HepG2 (cell line): ENCODE measurements around the gene ST3GAL2. TPM values are rescaled to one million over a fixed set of nuclear protein-coding genes. Genes with fewer than 3 reads are reported as not detected.

Experiments
- AHR ChIP-seq: IDR thresholded peaks from 2 replicates; pipeline ENCODE4 v1.6.1; 2018; ENCODE audit warnings: missing genetic modification reagents, missing compliant biosample characterization
- CBX2 ChIP-seq, 2 experiments: fragments of 200-600 bp in 1 of 2; sonication (generic); formaldehyde crosslinking in 1 of 2; IDR thresholded peaks; 2 replicates each; pipeline versions ENCODE4 v1.7.0 to v1.8.1; 2018 to 2022; ENCODE audit warnings: low read depth in 2 of 2, low read length in 1 of 2, mild to moderate bottlenecking in 1 of 2, missing genetic modification reagents in 1 of 2
- FOXO1 ChIP-seq: sonication (generic); formaldehyde crosslinking; IDR thresholded peaks from 2 replicates; pipeline ENCODE4 v1.4.0; 2020; ENCODE audit warnings: missing genetic modification reagents
- HMGA1 ChIP-seq: sonication (generic); formaldehyde crosslinking; conservative IDR thresholded peaks from 2 replicates; pipeline ENCODE4 v1.4.0; 2020; ENCODE audit warnings: missing genetic modification reagents
- KAT7 ChIP-seq: IDR thresholded peaks from 2 replicates; pipeline ENCODE4 v1.6.1; 2018; ENCODE audit warnings: borderline replicate concordance, missing compliant biosample characterization
- MAFG ChIP-seq: sonication (generic); formaldehyde crosslinking; IDR thresholded peaks from 2 replicates; pipeline ENCODE4 v1.5.1; 2020; ENCODE audit warnings: mild to moderate bottlenecking, missing genetic modification reagents
- RELA ChIP-seq: sonication (generic); formaldehyde crosslinking; IDR thresholded peaks from 2 replicates; pipeline ENCODE4 v1.4.0; 2020; ENCODE audit warnings: missing genetic modification reagents
- RFXAP ChIP-seq: sonication (generic); formaldehyde crosslinking; IDR thresholded peaks from 2 replicates; pipeline ENCODE4 v1.4.0; 2020; ENCODE audit warnings: missing genetic modification reagents, borderline replicate concordance
- SRSF9 ChIP-seq: fragments of 200-400 bp; formaldehyde crosslinking; IDR thresholded peaks from 2 replicates; pipeline ENCODE4 v1.6.1; 2018; ENCODE audit warnings: borderline replicate concordance, mild to moderate bottlenecking, low read depth, low read length; ENCODE audit not compliant: insufficient read depth, poor library complexity, severe bottlenecking
- TBX3 ChIP-seq: fragments of 450-650 bp; IDR thresholded peaks from 2 replicates; pipeline ENCODE4 v1.6.1; 2017; ENCODE audit warnings: antibody characterized with exemption, mild to moderate bottlenecking, inconsistent platforms, borderline replicate concordance
- WIZ ChIP-seq: sonication (generic); formaldehyde crosslinking; IDR thresholded peaks from 2 replicates; pipeline ENCODE4 v1.5.1; 2020; ENCODE audit warnings: mild to moderate bottlenecking, missing genetic modification reagents
- ZC3H13 ChIP-seq: sonication (generic); formaldehyde crosslinking; IDR thresholded peaks from 2 replicates; pipeline ENCODE4 v1.8.1; 2023; ENCODE audit warnings: mild to moderate bottlenecking, missing genetic modification reagents, moderate library complexity
- ZNF143 ChIP-seq: sonication (generic); formaldehyde crosslinking; IDR thresholded peaks from 2 replicates; pipeline ENCODE4 v1.4.0; 2020; ENCODE audit warnings: missing genetic modification reagents
- ZNF20 ChIP-seq: sonication (generic); formaldehyde crosslinking; IDR thresholded peaks from 2 replicates; pipeline ENCODE4 v1.4.0; 2020; ENCODE audit warnings: mild to moderate bottlenecking, moderate library complexity, missing genetic modification reagents
- ZNF224 ChIP-seq: sonication (generic); formaldehyde crosslinking; IDR thresholded peaks from 2 replicates; pipeline ENCODE4 v1.5.0; 2020; ENCODE audit warnings: mild to moderate bottlenecking, missing genetic modification reagents
- ZNF598 ChIP-seq: sonication (generic); formaldehyde crosslinking; IDR thresholded peaks from 2 replicates; pipeline ENCODE4 v1.5.1; 2020; ENCODE audit warnings: mild to moderate bottlenecking, missing genetic modification reagents, borderline replicate concordance
- ZNF761 ChIP-seq: sonication (generic); formaldehyde crosslinking; conservative IDR thresholded peaks from 2 replicates; pipeline ENCODE4 v1.4.0; 2020; ENCODE audit warnings: mild to moderate bottlenecking, missing genetic modification reagents
- polyA plus RNA-seq, 8 experiments: library from polyadenylated mRNA; depleted of rRNA in 3 of 8; stranded (reverse) in 7 of 8; unstranded in 1 of 8; fragments of >200 nt; fragmentation: Illumina TruSeq in 4 of 8; extraction: Trizol in 4 of 8; gene quantifications; 2 replicates each; pipeline versions ENCODE4 v1.2.1 to v1.2.3, GENCODE V29; 2011 to 2016; ENCODE audit warnings: low read depth in 4 of 8, missing spikeins in 1 of 8, mixed read lengths in 1 of 8; ENCODE audit not compliant: insufficient read depth in 1 of 8
- total RNA-seq, 5 experiments: library from RNA; depleted of rRNA; stranded (reverse); fragments of >200 nt; fragmentation: Illumina TruSeq; extraction: Trizol; gene quantifications; 2 replicates each; pipeline ENCODE4 v1.2.3, GENCODE V29; 2016; ENCODE audit warnings: low read depth in 1 of 5
- TF ChIP-seq, protein P1 (sequence below): sonication (generic); formaldehyde crosslinking; IDR thresholded peaks from 2 replicates; pipeline ENCODE4 v1.4.0; 2020; ENCODE audit warnings: missing genetic modification reagents, borderline replicate concordance
- TF ChIP-seq, protein P2 (sequence below): sonication (generic); formaldehyde crosslinking; IDR thresholded peaks from 2 replicates; pipeline ENCODE4 v1.5.1; 2020; ENCODE audit warnings: missing genetic modification reagents, mild to moderate bottlenecking, borderline replicate concordance
- TF ChIP-seq, protein P3 (sequence below): sonication (generic); formaldehyde crosslinking; IDR thresholded peaks from 2 replicates; pipeline ENCODE4 v1.4.0; 2020; ENCODE audit warnings: missing genetic modification reagents
- TF ChIP-seq, protein P4 (sequence below): IDR thresholded peaks from 2 replicates; pipeline ENCODE4 v1.6.1; 2016; ENCODE audit warnings: missing genetic modification reagents, missing compliant biosample characterization

ST3GAL2 gene
- total and polyA plus RNA-seq, 2 of the 13 experiments (the other 11 are each of a cell fraction or from before 2014, with no cell fraction given): 16.3 to 24.9 TPM

DNA sequence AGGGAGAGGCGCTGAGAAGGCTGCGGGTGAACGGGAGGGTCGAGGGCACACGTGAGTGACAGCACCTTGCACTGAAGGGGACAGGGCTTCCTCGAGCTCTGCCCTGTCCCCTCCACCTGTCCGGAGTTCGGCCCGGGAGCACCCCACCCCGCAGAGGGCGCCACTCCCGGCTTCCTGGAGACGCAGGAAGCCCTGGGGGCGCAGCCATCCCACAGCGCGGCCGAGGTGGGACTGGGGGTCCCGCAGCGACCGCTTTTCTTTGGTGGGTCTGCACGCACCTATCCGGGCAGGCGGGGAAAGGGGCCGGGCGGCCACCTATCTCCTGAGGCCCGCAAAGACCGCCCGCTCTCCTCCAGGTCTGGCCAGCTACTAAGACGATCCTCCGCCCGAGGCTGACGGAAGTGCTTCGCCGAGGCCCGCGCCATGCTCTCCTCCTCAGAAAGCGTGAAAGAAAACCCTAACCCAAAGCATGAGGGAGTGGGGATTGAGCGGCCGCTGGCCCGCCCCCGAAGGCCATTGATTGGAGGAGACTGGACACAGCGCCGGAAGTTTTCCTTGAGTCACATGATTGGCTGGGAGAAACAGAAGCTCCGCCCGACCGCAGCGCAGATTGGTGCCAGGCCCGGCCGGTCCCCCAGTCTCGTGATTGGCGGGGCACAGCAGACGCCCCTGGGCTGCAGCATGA lies 57.8 kb downstream of the ST3GAL2 start (continued):
- TF ChIP-seq, protein P1, sequence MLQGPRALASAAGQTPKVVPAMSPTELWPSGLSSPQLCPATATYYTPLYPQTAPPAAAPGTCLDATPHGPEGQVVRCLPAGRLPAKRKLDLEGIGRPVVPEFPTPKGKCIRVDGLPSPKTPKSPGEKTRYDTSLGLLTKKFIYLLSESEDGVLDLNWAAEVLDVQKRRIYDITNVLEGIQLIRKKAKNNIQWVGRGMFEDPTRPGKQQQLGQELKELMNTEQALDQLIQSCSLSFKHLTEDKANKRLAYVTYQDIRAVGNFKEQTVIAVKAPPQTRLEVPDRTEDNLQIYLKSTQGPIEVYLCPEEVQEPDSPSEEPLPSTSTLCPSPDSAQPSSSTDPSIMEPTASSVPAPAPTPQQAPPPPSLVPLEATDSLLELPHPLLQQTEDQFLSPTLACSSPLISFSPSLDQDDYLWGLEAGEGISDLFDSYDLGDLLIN (CRISPR knock-in tag): peak; percentile 91; the same call in 1 of the 2 replicates
- TF ChIP-seq AHR (0 out of 2 replicates have a peak, but pooled peaks have one; percentile 44), ZNF761 (CRISPR knock-in tag) (peak; percentile 90; the same call in 1 of the 2 replicates), ZNF224 (CRISPR knock-in tag) (peak; percentile 87), SRSF9 (no peak), ZNF143 (CRISPR knock-in tag) (peak; percentile 54), MAFG (no peak), TBX3 (no peak), CBX2 (IDR thresholded peaks at IDR 0.05; ENCODE audit: low read depth, low read length) (no peak), CBX2 (CRISPR knock-in tag; IDR thresholded peaks at IDR 0.05; ENCODE audit: low read depth) (peak; percentile 30; the same call in 1 of the 2 replicates), RELA (CRISPR knock-in tag) (no peak; the same call in none of the 2 replicates), RFXAP (CRISPR knock-in tag) (peak; percentile 92), FOXO1 (CRISPR knock-in tag) (no peak; the same call in none of the 2 replicates), KAT7 (0 out of 2 replicates have a peak, but pooled peaks have one; percentile 54), HMGA1 (CRISPR knock-in tag) (no peak), ZNF20 (CRISPR knock-in tag) (no peak), ZNF598 (CRISPR knock-in tag) (peak; percentile 87; the same call in 1 of the 2 replicates), ZC3H13 (peak; percentile 99), WIZ (peak; percentile 19; the same call in 1 of the 2 replicates)
- TF ChIP-seq, protein P2, sequence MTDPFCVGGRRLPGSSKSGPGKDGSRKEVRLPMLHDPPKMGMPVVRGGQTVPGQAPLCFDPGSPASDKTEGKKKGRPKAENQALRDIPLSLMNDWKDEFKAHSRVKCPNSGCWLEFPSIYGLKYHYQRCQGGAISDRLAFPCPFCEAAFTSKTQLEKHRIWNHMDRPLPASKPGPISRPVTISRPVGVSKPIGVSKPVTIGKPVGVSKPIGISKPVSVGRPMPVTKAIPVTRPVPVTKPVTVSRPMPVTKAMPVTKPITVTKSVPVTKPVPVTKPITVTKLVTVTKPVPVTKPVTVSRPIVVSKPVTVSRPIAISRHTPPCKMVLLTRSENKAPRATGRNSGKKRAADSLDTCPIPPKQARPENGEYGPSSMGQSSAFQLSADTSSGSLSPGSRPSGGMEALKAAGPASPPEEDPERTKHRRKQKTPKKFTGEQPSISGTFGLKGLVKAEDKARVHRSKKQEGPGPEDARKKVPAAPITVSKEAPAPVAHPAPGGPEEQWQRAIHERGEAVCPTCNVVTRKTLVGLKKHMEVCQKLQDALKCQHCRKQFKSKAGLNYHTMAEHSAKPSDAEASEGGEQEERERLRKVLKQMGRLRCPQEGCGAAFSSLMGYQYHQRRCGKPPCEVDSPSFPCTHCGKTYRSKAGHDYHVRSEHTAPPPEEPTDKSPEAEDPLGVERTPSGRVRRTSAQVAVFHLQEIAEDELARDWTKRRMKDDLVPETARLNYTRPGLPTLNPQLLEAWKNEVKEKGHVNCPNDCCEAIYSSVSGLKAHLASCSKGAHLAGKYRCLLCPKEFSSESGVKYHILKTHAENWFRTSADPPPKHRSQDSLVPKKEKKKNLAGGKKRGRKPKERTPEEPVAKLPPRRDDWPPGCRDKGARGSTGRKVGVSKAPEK (CRISPR knock-in tag): no peak
- TF ChIP-seq, protein P3, sequence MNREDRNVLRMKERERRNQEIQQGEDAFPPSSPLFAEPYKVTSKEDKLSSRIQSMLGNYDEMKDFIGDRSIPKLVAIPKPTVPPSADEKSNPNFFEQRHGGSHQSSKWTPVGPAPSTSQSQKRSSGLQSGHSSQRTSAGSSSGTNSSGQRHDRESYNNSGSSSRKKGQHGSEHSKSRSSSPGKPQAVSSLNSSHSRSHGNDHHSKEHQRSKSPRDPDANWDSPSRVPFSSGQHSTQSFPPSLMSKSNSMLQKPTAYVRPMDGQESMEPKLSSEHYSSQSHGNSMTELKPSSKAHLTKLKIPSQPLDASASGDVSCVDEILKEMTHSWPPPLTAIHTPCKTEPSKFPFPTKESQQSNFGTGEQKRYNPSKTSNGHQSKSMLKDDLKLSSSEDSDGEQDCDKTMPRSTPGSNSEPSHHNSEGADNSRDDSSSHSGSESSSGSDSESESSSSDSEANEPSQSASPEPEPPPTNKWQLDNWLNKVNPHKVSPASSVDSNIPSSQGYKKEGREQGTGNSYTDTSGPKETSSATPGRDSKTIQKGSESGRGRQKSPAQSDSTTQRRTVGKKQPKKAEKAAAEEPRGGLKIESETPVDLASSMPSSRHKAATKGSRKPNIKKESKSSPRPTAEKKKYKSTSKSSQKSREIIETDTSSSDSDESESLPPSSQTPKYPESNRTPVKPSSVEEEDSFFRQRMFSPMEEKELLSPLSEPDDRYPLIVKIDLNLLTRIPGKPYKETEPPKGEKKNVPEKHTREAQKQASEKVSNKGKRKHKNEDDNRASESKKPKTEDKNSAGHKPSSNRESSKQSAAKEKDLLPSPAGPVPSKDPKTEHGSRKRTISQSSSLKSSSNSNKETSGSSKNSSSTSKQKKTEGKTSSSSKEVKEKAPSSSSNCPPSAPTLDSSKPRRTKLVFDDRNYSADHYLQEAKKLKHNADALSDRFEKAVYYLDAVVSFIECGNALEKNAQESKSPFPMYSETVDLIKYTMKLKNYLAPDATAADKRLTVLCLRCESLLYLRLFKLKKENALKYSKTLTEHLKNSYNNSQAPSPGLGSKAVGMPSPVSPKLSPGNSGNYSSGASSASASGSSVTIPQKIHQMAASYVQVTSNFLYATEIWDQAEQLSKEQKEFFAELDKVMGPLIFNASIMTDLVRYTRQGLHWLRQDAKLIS (CRISPR knock-in tag): peak; percentile 70; the same call in 1 of the 2 replicates
- TF ChIP-seq, protein P4, sequence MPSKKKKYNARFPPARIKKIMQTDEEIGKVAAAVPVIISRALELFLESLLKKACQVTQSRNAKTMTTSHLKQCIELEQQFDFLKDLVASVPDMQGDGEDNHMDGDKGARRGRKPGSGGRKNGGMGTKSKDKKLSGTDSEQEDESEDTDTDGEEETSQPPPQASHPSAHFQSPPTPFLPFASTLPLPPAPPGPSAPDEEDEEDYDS (CRISPR knock-in tag): peak; percentile 92
